SK-N-SH (cell line): ENCODE data around the gene GALNT11. TPM values are rescaled to one million over a fixed set of nuclear protein-coding genes. Genes with fewer than 3 reads are reported as not detected.
A peak's percentile ranks its signal among the peaks of the same experiment; 100 is the strongest.
"Not testable (repeated sequence)": the region's sequence is repeated elsewhere in the genome, so short reads cannot be mapped to it uniquely, and the experiment has no call there.

ENCODE experiments used
- CTCF ChIA-PET: fragments of 300-600, 350-600 bp; formaldehyde crosslinking; extraction: SDS; loops from one replicate; lab custom pipeline; 2021; lab: Yijun Ruan, JAX
- POLR2A ChIA-PET: fragments of 350-600 bp; sonication (Branson Sonifier 250); formaldehyde crosslinking; extraction: SDS; loops from one replicate; lab custom pipeline; 2020; ENCODE audit warnings: antibody characterized with exemption, inconsistent platforms; lab: Yijun Ruan, JAX
- DNase-seq: peaks from one replicate; pipeline ENCODE4 v3.0.0; 2012
- H2AFZ ChIP-seq: fragments of 200-600 bp; sonication (generic); 2 replicates; pipeline ENCODE4 v1.8.1; 2016; ENCODE audit warnings: antibody characterized with exemption, mild to moderate bottlenecking, low read depth
- H3F3A ChIP-seq: fragments of 200-600 bp; sonication (generic); replicated peaks from 2 replicates; pipeline ENCODE3; 2016; ENCODE audit warnings: antibody characterized with exemption, mild to moderate bottlenecking; ENCODE audit not compliant: insufficient read depth
- H3K27ac ChIP-seq, 2 experiments: fragments of 200-500 bp in 1 of 2; fragments of 200-600 bp in 1 of 2; sonication (Bioruptor generic) in 1 of 2; sonication (generic), shearing (Covaris generic) in 1 of 2; 2 replicates each; pipeline versions ENCODE4 v1.5.1 to v1.6.1; 2014 to 2016; ENCODE audit warnings: low read depth in 2 of 2, inconsistent platforms in 1 of 2, low read length in 1 of 2, mild to moderate bottlenecking in 1 of 2, mixed read lengths in 1 of 2
- H3K27me3 ChIP-seq: fragments of 200-600 bp; sonication (generic), shearing (Covaris generic); 2 replicates; pipeline ENCODE4 v1.6.1; 2016; ENCODE audit warnings: mixed run types; ENCODE audit not compliant: insufficient read depth
- H3K36me3 ChIP-seq, 2 experiments: fragments of 200-500 bp in 1 of 2; fragments of 200-600 bp in 1 of 2; sonication (Bioruptor generic) in 1 of 2; sonication (generic) in 1 of 2; replicated peaks in 1 of 2; 2 replicates each; pipeline versions ENCODE3 to v1.5.1; 2014 to 2016; ENCODE audit warnings: low read length in 1 of 2, mild to moderate bottlenecking in 1 of 2; ENCODE audit not compliant: insufficient read depth in 2 of 2, control insufficient read depth in 1 of 2
- H3K4me1 ChIP-seq, 2 experiments: fragments of 200-500 bp in 1 of 2; fragments of 200-600 bp in 1 of 2; sonication (Bioruptor generic) in 1 of 2; sonication (generic), shearing (Covaris generic) in 1 of 2; 2 replicates each; pipeline versions ENCODE4 v1.5.1 to v1.6.1; 2014 to 2016; ENCODE audit warnings: low read depth in 1 of 2, low read length in 1 of 2, mixed run types in 1 of 2; ENCODE audit not compliant: insufficient read depth in 2 of 2, control insufficient read depth in 1 of 2
- H3K4me2 ChIP-seq: fragments of 200-600 bp; sonication (generic), shearing (Covaris generic); 2 replicates; pipeline ENCODE4 v1.6.1; 2017; ENCODE audit warnings: mixed run types
- H3K4me3 ChIP-seq, 2 experiments: fragments of 200-500 bp in 1 of 2; fragments of 200-600 bp in 1 of 2; sonication (Bioruptor generic) in 1 of 2; sonication (generic), shearing (Covaris generic) in 1 of 2; 2 replicates each; pipeline versions ENCODE4 v1.5.1 to v1.8.1; 2014 to 2016; ENCODE audit warnings: low read depth in 2 of 2, inconsistent platforms in 1 of 2, low read length in 1 of 2, mild to moderate bottlenecking in 1 of 2, mixed read lengths in 1 of 2, moderate library complexity in 1 of 2
- H3K79me2 ChIP-seq: fragments of 200-600 bp; sonication (generic); 2 replicates; pipeline ENCODE4 v1.8.1; 2017; ENCODE audit warnings: mild to moderate bottlenecking; ENCODE audit not compliant: insufficient read depth
- H3K9ac ChIP-seq: fragments of 200-600 bp; sonication (generic); 2 replicates; pipeline ENCODE4 v1.6.1; 2017; ENCODE audit warnings: mixed run types
- H3K9me2 ChIP-seq: fragments of 200-600 bp; sonication (generic); 2 replicates; pipeline ENCODE4 v1.6.1; 2017; ENCODE audit warnings: mixed run types
- H3K9me3 ChIP-seq: fragments of 200-600 bp; sonication (generic); 2 replicates; pipeline ENCODE4 v1.6.1; 2017; ENCODE audit warnings: mixed run types, mild to moderate bottlenecking, moderate library complexity
- H4K20me1 ChIP-seq: fragments of 200-600 bp; sonication (generic); 2 replicates; pipeline ENCODE4 v1.6.1; 2017; ENCODE audit warnings: mild to moderate bottlenecking, mixed run types; ENCODE audit not compliant: insufficient read depth
- CHD2 ChIP-seq: fragments of 150-350 bp; IDR thresholded peaks from 2 replicates; pipeline ENCODE4 v1.6.1; 2018; ENCODE audit warnings: low read length; ENCODE audit not compliant: partially characterized antibody
- CTCF ChIP-seq: fragments of 200-600 bp; sonication (generic); IDR thresholded peaks from 2 replicates; pipeline ENCODE4 v1.6.1; 2017; ENCODE audit warnings: antibody characterized with exemption, mild to moderate bottlenecking, moderate library complexity
- ELF1 ChIP-seq: IDR thresholded peaks from 2 replicates; pipeline ENCODE4 v1.4.0; 2012
- EZH2phosphoT487 ChIP-seq: fragments of 200-600 bp; sonication (generic); IDR thresholded peaks from 2 replicates; pipeline ENCODE4 v1.6.1; 2017; ENCODE audit warnings: low read depth, mixed run types, mild to moderate bottlenecking, antibody characterized with exemption, moderate library complexity, borderline replicate concordance
- FOSL2 ChIP-seq: IDR thresholded peaks from 2 replicates; pipeline ENCODE4 v1.4.0; 2012; ENCODE audit warnings: low read depth, mild to moderate bottlenecking, moderate library complexity, borderline replicate concordance
- GABPA ChIP-seq: IDR thresholded peaks from 2 replicates; pipeline ENCODE4 v1.4.0; 2012; ENCODE audit warnings: low read depth, mild to moderate bottlenecking
- MAX ChIP-seq: IDR thresholded peaks from 2 replicates; pipeline ENCODE4 v1.4.0; 2012; ENCODE audit warnings: low read depth
- POLR2AphosphoS5 ChIP-seq: IDR thresholded peaks from 2 replicates; pipeline ENCODE4 v1.6.1; 2012; ENCODE audit warnings: low read depth, low read length
- RAD21 ChIP-seq: IDR thresholded peaks from 2 replicates; pipeline ENCODE4 v1.6.1; 2012; ENCODE audit warnings: mild to moderate bottlenecking, low read length
- REST ChIP-seq: IDR thresholded peaks from 2 replicates; pipeline ENCODE4 v1.6.1; 2012; ENCODE audit warnings: mild to moderate bottlenecking, low read depth, low read length, moderate library complexity
- RFX5 ChIP-seq: IDR thresholded peaks from 2 replicates; pipeline ENCODE4 v1.6.1; 2012; ENCODE audit warnings: mild to moderate bottlenecking, improper control_type of control experiment, low read length
- SIN3A ChIP-seq: IDR thresholded peaks from 2 replicates; pipeline ENCODE4 v1.6.1; 2012; ENCODE audit warnings: low read depth, mild to moderate bottlenecking, low read length, moderate library complexity, borderline replicate concordance
- SMC3 ChIP-seq: IDR thresholded peaks from 2 replicates; pipeline ENCODE4 v1.6.1; 2012; ENCODE audit warnings: low read depth, low read length, improper control_type of control experiment
- TAF1 ChIP-seq: IDR thresholded peaks from 2 replicates; pipeline ENCODE4 v1.6.1; 2012; ENCODE audit warnings: low read depth, mild to moderate bottlenecking, low read length, moderate library complexity, borderline replicate concordance
- TEAD4 ChIP-seq: IDR thresholded peaks from 2 replicates; pipeline ENCODE4 v1.4.0; 2012; ENCODE audit warnings: mild to moderate bottlenecking, borderline replicate concordance; ENCODE audit not compliant: insufficient read depth
- WGBS: methylation state at CpG from one replicate; pipeline ENCODE4 v1.1.6; 2017; ENCODE audit warnings: low lambda C conversion rate; 5-methylcytosine and 5-hydroxymethylcytosine counted together
- polyA plus RNA-seq, 3 experiments: library from polyadenylated mRNA; depleted of rRNA; stranded (reverse); fragments of >200 nt; gene quantifications; 2 replicates each; pipeline ENCODE4 v1.2.3, GENCODE V29; 2012

Gene GALNT11
- polyA plus RNA-seq, 1 of the 3 experiments (the other 2 are of a cell fraction): 70.0 TPM

GRCh38 chr7:152030059-152030458 lies 4.6 kb downstream of the GALNT11 start:
- POLR2A ChIA-PET, H2AFZ ChIP-seq: not testable (repeated sequence)
- CTCF ChIA-PET: interaction anchor here (0.7 kb wide), 1 partner anchor 11 kb away, joined by 3 read pairs; no protein-coding TSS in a partner anchor
- TF ChIP-seq SMC3 (0 out of 2 replicates have a peak, but pooled peaks have one; percentile 15), CTCF (peak; percentile 54), RAD21 (peak; percentile 51)
- TF ChIP-seq, all 33 proteins: peak for 3; not testable (repeated sequence) for 30
- H3K9me3 ChIP-seq, H3K27me3 ChIP-seq, H3K9ac ChIP-seq, H4K20me1 ChIP-seq, H3K36me3 ChIP-seq, H3K4me2 ChIP-seq, H3K4me3 ChIP-seq, H3K27ac ChIP-seq, H3K9me2 ChIP-seq, DNase-seq, H3F3A ChIP-seq, H3K4me1 ChIP-seq: not testable (repeated sequence)
- WGBS: 84% methylated on average over 10 of the region's 10 CpGs
- H3K79me2 ChIP-seq: peaks cover 24% of the 10 kb centered on the region

- H3K4me1 ChIP-seq, H3K27ac ChIP-seq, H3K27me3 ChIP-seq, H2AFZ ChIP-seq, H3K4me2 ChIP-seq, H3K9me3 ChIP-seq, H3F3A ChIP-seq, H3K9ac ChIP-seq, DNase-seq, H4K20me1 ChIP-seq, H3K4me3 ChIP-seq, H3K36me3 ChIP-seq, H3K9me2 ChIP-seq, POLR2A ChIA-PET: not testable (repeated sequence)
- peaks cover 24% of the 10 kb centered on the region for H3K79me2 ChIP-seq
- CTCF ChIA-PET: interaction anchor here (0.7 kb wide), 1 partner anchor 11 kb away, joined by 3 read pairs; no protein-coding TSS in a partner anchor
- WGBS: 92% methylated on average over 1 of the region's 1 CpG
Observed at GRCh38 chr7:152030639-152031038, 5.2 kb downstream of the GALNT11 start.

- Histone ChIP-seq H3K36me3 (peaks cover 0 to 15% of the 10 kb centered on the region in 2 experiments), H3K9me2 (no peaks in the 10 kb centered on the region), H4K20me1 (no peaks in the 10 kb centered on the region), H3K79me2 (peaks cover 29% of the 10 kb centered on the region; the same call in 1 of the 2 replicates), H3K27ac (no peak overlapping the region), H3K4me1 (no peaks in the 10 kb centered on the region), H3K4me2 (no peak overlapping the region), H3K4me3 (no peak overlapping the region), H3K9ac (no peak overlapping the region), H3K27me3 (no peaks in the 10 kb centered on the region), H3K9me3 (0 out of 2 replicates have a peak, but pooled peaks cover 5% of the 10 kb centered on the region), H3F3A (no peaks in the 10 kb centered on the region), H2AFZ (no peak overlapping the region)
- POLR2A ChIA-PET: no interaction called here
- TF ChIP-seq RFX5 (no peak), FOSL2 (no peak), TAF1 (no peak), SIN3A (no peak), REST (no peak), TEAD4 (no peak), SMC3 (no peak), POLR2AphosphoS5 (no peak), GABPA (no peak), CHD2 (no peak), EZH2phosphoT487 (no peak), MAX (no peak), ELF1 (no peak)
- CTCF ChIA-PET: interaction anchor here (2.1 kb wide), 1 partner anchor 99 kb away, joined by 5 read pairs; no protein-coding TSS in a partner anchor
- DNase-seq: no peak
- 93% methylated on average over 5 of the region's 5 CpGs for WGBS
Observed at GRCh38 chr7:152035817-152036216, 10.3 kb downstream of the GALNT11 start.
